DOHH2 (cell line): ENCODE results near the gene RAB4B.
"Not testable (repeated sequence)": the region's sequence is repeated elsewhere in the genome, so short reads cannot be mapped to it uniquely, and the experiment has no call there.

Experiments used
- EZH2phosphoT487 ChIP-seq: fragments of 200-600 bp; sonication (generic); IDR thresholded peaks from 2 replicates; pipeline ENCODE4 v1.6.1; 2017; ENCODE audit warnings: borderline replicate concordance, mild to moderate bottlenecking, antibody characterized with exemption, low read length, moderate library complexity, mixed read lengths
- TF ChIP-seq, protein P1 (sequence below): fragments of 200-600 bp; sonication (generic); IDR thresholded peaks from one replicate; pipeline ENCODE4 v1.5.1; 2014; ENCODE audit warnings: antibody characterized with exemption, mild to moderate bottlenecking, low read depth, low read length; ENCODE audit not compliant: poor library complexity, severe bottlenecking

DNA sequence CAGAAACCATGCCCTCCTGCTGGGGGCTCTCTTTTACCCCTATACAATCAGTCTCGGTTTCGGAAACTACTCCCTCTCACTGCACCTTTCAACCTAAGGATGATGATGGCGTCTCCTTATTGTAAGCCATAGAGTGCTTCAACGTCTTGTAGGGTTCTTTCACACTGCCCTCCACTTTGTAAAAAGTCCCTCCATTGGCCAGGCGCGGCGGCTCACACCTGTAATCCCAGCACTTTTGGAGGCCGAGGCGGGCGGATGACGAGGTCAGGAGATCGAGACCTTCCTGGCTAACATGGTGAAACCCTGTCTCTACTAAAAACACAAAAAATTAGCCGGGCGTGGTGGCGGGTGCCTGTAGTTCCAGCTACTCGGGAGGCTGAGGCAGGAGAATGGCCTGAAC, 52.7 kb downstream of the RAB4B start:
- TF ChIP-seq, protein P1, sequence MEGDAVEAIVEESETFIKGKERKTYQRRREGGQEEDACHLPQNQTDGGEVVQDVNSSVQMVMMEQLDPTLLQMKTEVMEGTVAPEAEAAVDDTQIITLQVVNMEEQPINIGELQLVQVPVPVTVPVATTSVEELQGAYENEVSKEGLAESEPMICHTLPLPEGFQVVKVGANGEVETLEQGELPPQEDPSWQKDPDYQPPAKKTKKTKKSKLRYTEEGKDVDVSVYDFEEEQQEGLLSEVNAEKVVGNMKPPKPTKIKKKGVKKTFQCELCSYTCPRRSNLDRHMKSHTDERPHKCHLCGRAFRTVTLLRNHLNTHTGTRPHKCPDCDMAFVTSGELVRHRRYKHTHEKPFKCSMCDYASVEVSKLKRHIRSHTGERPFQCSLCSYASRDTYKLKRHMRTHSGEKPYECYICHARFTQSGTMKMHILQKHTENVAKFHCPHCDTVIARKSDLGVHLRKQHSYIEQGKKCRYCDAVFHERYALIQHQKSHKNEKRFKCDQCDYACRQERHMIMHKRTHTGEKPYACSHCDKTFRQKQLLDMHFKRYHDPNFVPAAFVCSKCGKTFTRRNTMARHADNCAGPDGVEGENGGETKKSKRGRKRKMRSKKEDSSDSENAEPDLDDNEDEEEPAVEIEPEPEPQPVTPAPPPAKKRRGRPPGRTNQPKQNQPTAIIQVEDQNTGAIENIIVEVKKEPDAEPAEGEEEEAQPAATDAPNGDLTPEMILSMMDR = not testable (repeated sequence)
- TF ChIP-seq EZH2phosphoT487 = not testable (repeated sequence)
